ENCODE data around the gene DPY19L2.
"Not testable (repeated sequence)": the region's sequence is repeated elsewhere in the genome, so short reads cannot be mapped to it uniquely, and the experiment has no call there.

DPY19L2 gene

GRCh38 chr12:63668028-63668799, at the start of gene DPY19L2:
Gene DPY19L2 (minus strand): TSS chr12:63668493. CDS start chr12:63668393, 100 bp downstream.
- Histone ChIP-seq H3K9me3 (ENCODE audit: control insufficient read depth, insufficient read depth, low read length) (no peaks in the 10 kb centered on the region), H3K36me3 (ENCODE audit: control insufficient read depth, low read length) (no peaks in the 10 kb centered on the region), H3F3A (ENCODE audit: control insufficient read depth, insufficient read depth) (no peaks in the 10 kb centered on the region), H3K27me3 (ENCODE audit: control insufficient read depth, low read length) (peaks cover 12% of the 10 kb centered on the region), H3K4me1 (ENCODE audit: control insufficient read depth, low read length) (no peaks in the 10 kb centered on the region), H4K20me1 (ENCODE audit: control insufficient read depth, insufficient read depth, low read depth, low read length) (no peaks in the 10 kb centered on the region), H3K27ac (ENCODE audit: low read depth, low read length) (no peak within 1 kb of the TSS), H3K9me2 (replicated peaks; ENCODE audit: control insufficient read depth, low read length) (no peaks in the 10 kb centered on the region), H3K4me3 (ENCODE audit: low read length) (peak within 1 kb of the TSS; percentile 2; the same call in 1 of the 2 replicates), H3K79me2 (ENCODE audit: control insufficient read depth, low read length) (no peaks in the 10 kb centered on the region), H3K4me2 (ENCODE audit: low read length) (peak within 1 kb of the TSS; percentile 8)
- TF ChIP-seq EZH2phosphoT487 (IDR thresholded peaks at IDR 0.05; ENCODE audit: borderline replicate concordance, low read length) (no peak), CTCF (IDR thresholded peaks at IDR 0.05; ENCODE audit: low read depth, low read length, poor library complexity, severe bottlenecking) (no peak)

- H3K79me2 ChIP-seq (ENCODE audit: control insufficient read depth, low read length); H3K4me2 ChIP-seq (ENCODE audit: low read length); H4K20me1 ChIP-seq (ENCODE audit: control insufficient read depth, insufficient read depth, low read depth, low read length); H3K4me1 ChIP-seq (ENCODE audit: control insufficient read depth, low read length); H3K4me3 ChIP-seq (ENCODE audit: low read length); H3K36me3 ChIP-seq (ENCODE audit: control insufficient read depth, low read length); H3K27ac ChIP-seq (ENCODE audit: low read depth, low read length); H3K9me2 ChIP-seq (replicated peaks; ENCODE audit: control insufficient read depth, low read length); H3K9me3 ChIP-seq (ENCODE audit: control insufficient read depth, insufficient read depth, low read length); H3K27me3 ChIP-seq (ENCODE audit: control insufficient read depth, low read length); H3F3A ChIP-seq (ENCODE audit: control insufficient read depth, insufficient read depth): not testable (repeated sequence)
These were observed 48.6 kb upstream of the DPY19L2 start for GRCh38 chr12:63716891-63717290.

- not testable (repeated sequence) for H3K27ac ChIP-seq (ENCODE audit: low read depth, low read length); H3K27me3 ChIP-seq (ENCODE audit: control insufficient read depth, low read length); H3K79me2 ChIP-seq (ENCODE audit: control insufficient read depth, low read length); H3K4me2 ChIP-seq (ENCODE audit: low read length); H3K36me3 ChIP-seq (ENCODE audit: control insufficient read depth, low read length); H3K4me3 ChIP-seq (ENCODE audit: low read length); H4K20me1 ChIP-seq (ENCODE audit: control insufficient read depth, insufficient read depth, low read depth, low read length); H3K9me3 ChIP-seq (ENCODE audit: control insufficient read depth, insufficient read depth, low read length); H3K9me2 ChIP-seq (replicated peaks; ENCODE audit: control insufficient read depth, low read length); H3F3A ChIP-seq (ENCODE audit: control insufficient read depth, insufficient read depth); H3K4me1 ChIP-seq (ENCODE audit: control insufficient read depth, low read length)
These were observed 46.9 kb upstream of the DPY19L2 start for GRCh38 chr12:63715107-63715625.

GRCh38 chr12:63714409-63714808, 46.1 kb upstream of the DPY19L2 start:
- not testable (repeated sequence) for H3K4me3 ChIP-seq (ENCODE audit: low read length); H3K36me3 ChIP-seq (ENCODE audit: control insufficient read depth, low read length); H3F3A ChIP-seq (ENCODE audit: control insufficient read depth, insufficient read depth); H3K27ac ChIP-seq (ENCODE audit: low read depth, low read length); H3K27me3 ChIP-seq (ENCODE audit: control insufficient read depth, low read length); H3K9me2 ChIP-seq (replicated peaks; ENCODE audit: control insufficient read depth, low read length); H4K20me1 ChIP-seq (ENCODE audit: control insufficient read depth, insufficient read depth, low read depth, low read length); H3K79me2 ChIP-seq (ENCODE audit: control insufficient read depth, low read length); H3K9me3 ChIP-seq (ENCODE audit: control insufficient read depth, insufficient read depth, low read length); H3K4me2 ChIP-seq (ENCODE audit: low read length); H3K4me1 ChIP-seq (ENCODE audit: control insufficient read depth, low read length)

GRCh38 chr12:63713681-63714075, 45.4 kb upstream of the DPY19L2 start:
- H3F3A ChIP-seq (ENCODE audit: control insufficient read depth, insufficient read depth); H3K27ac ChIP-seq (ENCODE audit: low read depth, low read length); H3K27me3 ChIP-seq (ENCODE audit: control insufficient read depth, low read length); H3K4me2 ChIP-seq (ENCODE audit: low read length); H3K4me3 ChIP-seq (ENCODE audit: low read length); H3K36me3 ChIP-seq (ENCODE audit: control insufficient read depth, low read length); H3K9me2 ChIP-seq (replicated peaks; ENCODE audit: control insufficient read depth, low read length); H3K4me1 ChIP-seq (ENCODE audit: control insufficient read depth, low read length); H3K79me2 ChIP-seq (ENCODE audit: control insufficient read depth, low read length); H4K20me1 ChIP-seq (ENCODE audit: control insufficient read depth, insufficient read depth, low read depth, low read length); H3K9me3 ChIP-seq (ENCODE audit: control insufficient read depth, insufficient read depth, low read length): not testable (repeated sequence)

GRCh38 chr12:63712979-63713680, 44.8 kb upstream of the DPY19L2 start:
- not testable (repeated sequence) for H3K4me3 ChIP-seq (ENCODE audit: low read length); H3F3A ChIP-seq (ENCODE audit: control insufficient read depth, insufficient read depth); H4K20me1 ChIP-seq (ENCODE audit: control insufficient read depth, insufficient read depth, low read depth, low read length); H3K36me3 ChIP-seq (ENCODE audit: control insufficient read depth, low read length); H3K79me2 ChIP-seq (ENCODE audit: control insufficient read depth, low read length); H3K9me3 ChIP-seq (ENCODE audit: control insufficient read depth, insufficient read depth, low read length); H3K4me1 ChIP-seq (ENCODE audit: control insufficient read depth, low read length); H3K9me2 ChIP-seq (replicated peaks; ENCODE audit: control insufficient read depth, low read length); H3K27ac ChIP-seq (ENCODE audit: low read depth, low read length); H3K27me3 ChIP-seq (ENCODE audit: control insufficient read depth, low read length); H3K4me2 ChIP-seq (ENCODE audit: low read length)

- not testable (repeated sequence) for H3K9me3 ChIP-seq (ENCODE audit: control insufficient read depth, insufficient read depth, low read length); H3K79me2 ChIP-seq (ENCODE audit: control insufficient read depth, low read length); H3F3A ChIP-seq (ENCODE audit: control insufficient read depth, insufficient read depth); H3K4me3 ChIP-seq (ENCODE audit: low read length); H4K20me1 ChIP-seq (ENCODE audit: control insufficient read depth, insufficient read depth, low read depth, low read length); H3K36me3 ChIP-seq (ENCODE audit: control insufficient read depth, low read length); H3K4me1 ChIP-seq (ENCODE audit: control insufficient read depth, low read length); H3K27me3 ChIP-seq (ENCODE audit: control insufficient read depth, low read length); H3K4me2 ChIP-seq (ENCODE audit: low read length); H3K27ac ChIP-seq (ENCODE audit: low read depth, low read length); H3K9me2 ChIP-seq (replicated peaks; ENCODE audit: control insufficient read depth, low read length)
These were observed 44.2 kb upstream of the DPY19L2 start for GRCh38 chr12:63712376-63712974.
